Activated CD4-positive, alpha-beta T cell treated with anti-CD3 and anti-CD28 coated beads for 1 hour (primary cell): ENCODE results near the gene PGAP1.
A peak's percentile ranks its signal among the peaks of the same experiment; 100 is the strongest.

Experiments
- DNase-seq: peaks from one replicate; pipeline ENCODE4 v3.0.0-alpha.2; 2020

PGAP1 gene, protein sequence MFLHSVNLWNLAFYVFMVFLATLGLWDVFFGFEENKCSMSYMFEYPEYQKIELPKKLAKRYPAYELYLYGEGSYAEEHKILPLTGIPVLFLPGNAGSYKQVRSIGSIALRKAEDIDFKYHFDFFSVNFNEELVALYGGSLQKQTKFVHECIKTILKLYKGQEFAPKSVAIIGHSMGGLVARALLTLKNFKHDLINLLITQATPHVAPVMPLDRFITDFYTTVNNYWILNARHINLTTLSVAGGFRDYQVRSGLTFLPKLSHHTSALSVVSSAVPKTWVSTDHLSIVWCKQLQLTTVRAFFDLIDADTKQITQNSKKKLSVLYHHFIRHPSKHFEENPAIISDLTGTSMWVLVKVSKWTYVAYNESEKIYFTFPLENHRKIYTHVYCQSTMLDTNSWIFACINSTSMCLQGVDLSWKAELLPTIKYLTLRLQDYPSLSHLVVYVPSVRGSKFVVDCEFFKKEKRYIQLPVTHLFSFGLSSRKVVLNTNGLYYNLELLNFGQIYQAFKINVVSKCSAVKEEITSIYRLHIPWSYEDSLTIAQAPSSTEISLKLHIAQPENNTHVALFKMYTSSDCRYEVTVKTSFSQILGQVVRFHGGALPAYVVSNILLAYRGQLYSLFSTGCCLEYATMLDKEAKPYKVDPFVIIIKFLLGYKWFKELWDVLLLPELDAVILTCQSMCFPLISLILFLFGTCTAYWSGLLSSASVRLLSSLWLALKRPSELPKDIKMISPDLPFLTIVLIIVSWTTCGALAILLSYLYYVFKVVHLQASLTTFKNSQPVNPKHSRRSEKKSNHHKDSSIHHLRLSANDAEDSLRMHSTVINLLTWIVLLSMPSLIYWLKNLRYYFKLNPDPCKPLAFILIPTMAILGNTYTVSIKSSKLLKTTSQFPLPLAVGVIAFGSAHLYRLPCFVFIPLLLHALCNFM

GRCh38 chr2:196926562-196927375 is at the start of gene PGAP1:
PGAP1 (minus strand) TSS chr2:196926707; CDS start chr2:196926616, 91 bp downstream.
- peak; percentile 73 for DNase-seq

DNA sequence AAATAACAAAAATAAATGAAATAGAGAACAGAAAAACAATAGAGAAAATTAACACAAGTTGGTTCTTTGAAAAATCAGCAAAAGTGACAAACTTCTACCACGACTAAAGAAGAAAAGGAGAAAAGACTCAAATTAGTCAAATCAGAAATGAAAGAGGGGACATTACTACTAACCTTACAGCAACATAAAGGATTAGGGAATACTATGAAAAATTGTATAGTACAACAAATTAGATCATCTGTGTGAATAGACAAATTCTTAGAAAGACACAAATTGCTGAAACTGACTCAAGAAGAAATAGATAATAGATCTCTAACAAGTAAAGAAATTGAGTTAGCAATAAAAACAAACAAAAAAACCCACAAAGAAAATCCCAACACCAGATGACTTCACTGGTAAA is 48.5 kb upstream of the PGAP1 start:
- DNase-seq = no peak

- no peak for DNase-seq
These were observed 45.2 kb upstream of the PGAP1 start for GRCh38 chr2:196971574-196972279.

DNA sequence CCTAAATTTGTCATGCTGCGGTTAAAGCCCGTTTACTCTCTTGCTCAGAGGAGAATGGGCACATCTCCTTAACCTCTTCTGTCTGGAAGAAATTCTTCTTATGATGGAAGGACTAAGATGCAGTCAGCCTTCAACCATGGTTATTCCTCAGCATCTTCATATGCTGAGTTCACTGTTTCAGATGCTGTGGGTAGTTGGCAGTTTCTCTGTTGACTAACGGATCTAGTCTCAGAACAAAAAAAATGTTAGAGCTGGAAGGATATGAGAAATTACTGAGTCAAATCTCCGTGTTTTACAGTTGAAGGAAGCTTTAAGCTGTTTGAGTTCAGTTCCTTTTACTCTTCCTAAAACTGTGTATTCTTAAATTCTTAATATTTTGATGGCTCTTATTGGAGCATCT is 43.6 kb upstream of the PGAP1 start:
- no peak for DNase-seq

GRCh38 chr2:196968516-196968915 is 42.0 kb upstream of the PGAP1 start:
- no peak for DNase-seq

DNA sequence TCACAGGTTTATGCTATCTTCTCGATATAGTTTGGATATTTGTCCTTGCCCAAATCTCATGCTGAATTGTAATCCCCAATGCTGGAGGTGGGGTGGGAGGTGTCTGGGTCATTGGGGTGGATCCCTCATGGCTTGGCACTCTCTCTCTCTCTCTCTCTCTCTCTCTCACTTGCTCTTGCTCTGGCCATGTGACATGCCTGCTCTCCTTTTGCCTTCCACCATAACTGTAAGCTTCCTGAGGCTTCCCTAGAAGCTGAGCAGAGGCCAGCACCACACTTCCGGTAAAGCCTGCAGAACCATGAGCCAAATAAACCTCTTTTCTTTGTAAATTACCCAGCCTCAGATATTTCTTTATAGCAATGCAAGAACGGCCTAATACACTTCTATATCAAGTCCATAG is 41.3 kb upstream of the PGAP1 start:
- DNase-seq = no peak

GRCh38 chr2:196967116-196967515 is 40.6 kb upstream of the PGAP1 start:
- DNase-seq = no peak

- no peak for DNase-seq
These were observed 39.6 kb upstream of the PGAP1 start for GRCh38 chr2:196966061-196966460.

GRCh38 chr2:196965651-196966050 is 39.1 kb upstream of the PGAP1 start:
- no peak for DNase-seq

GRCh38 chr2:196963961-196964360 is 37.5 kb upstream of the PGAP1 start:
- no peak for DNase-seq

GRCh38 chr2:196963043-196963442 is 36.5 kb upstream of the PGAP1 start:
- DNase-seq = no peak

- no peak for DNase-seq
These were observed 35.8 kb upstream of the PGAP1 start for GRCh38 chr2:196962325-196962724.

DNA sequence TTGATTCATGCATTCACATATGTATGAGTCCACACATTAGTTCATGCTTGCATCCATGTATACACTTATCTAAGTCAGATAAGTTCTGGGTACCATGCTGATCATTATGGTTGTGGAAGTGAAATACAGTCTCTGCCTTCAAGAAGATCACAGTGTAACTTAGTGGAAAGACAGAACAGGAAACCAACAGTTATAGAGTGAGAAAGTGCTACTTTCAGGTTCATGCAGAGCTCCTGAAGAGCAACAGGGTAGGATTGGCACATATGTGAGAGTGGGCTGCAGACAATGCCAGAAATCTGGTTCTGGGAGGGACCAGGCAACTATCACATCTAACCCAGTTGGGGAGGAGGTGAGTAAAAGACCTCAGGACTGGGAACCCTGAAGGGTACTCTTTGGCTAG is 35.4 kb upstream of the PGAP1 start:
- no peak for DNase-seq

DNA sequence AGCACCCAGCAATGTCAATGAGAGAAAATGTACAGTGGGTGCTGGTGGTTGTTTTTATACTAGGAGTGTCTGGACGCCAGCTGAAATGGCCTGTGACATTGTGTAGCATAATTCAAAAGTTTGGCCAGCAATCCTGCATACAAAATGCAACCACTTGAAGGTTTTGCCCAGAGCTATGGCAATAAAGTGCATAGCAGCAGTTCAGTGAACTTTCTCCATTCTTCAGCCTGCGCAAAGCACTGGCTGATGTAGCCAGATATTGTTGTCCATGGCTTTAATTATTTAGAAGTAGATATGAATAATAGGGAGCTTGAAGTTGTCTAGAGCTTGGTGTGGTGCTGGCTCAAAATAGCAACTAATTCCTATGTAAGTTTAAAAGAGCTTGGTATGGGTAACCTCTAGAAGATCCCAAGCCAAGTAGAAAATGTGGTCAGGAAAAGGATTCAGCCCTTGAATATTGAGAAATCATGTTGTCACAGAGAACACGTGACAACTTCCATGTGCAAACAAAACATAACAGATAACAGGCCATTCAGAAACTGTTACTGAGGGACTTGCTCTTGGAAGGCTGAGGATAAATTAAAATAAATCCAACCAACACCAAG is 33.3 kb upstream of the PGAP1 start:
- no peak for DNase-seq

DNA sequence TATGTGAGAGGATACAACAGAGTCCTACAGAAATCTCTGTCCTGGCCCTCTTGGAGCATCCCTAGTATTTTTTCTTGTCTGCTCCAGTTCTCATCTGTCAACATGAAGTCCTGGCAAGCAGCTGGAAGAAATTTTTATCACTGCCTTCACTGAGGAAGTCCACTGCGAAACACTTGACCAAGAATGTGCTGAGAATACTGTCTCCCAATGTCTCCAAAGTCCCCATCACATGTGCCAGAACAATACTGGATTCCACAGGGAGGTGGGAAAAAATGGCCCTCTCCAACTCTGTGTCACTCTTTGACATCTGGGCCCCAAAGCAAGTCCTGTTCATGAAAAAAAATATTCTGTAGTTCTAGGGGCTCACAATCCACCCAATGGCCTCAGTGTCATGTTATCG is 32.8 kb upstream of the PGAP1 start:
- no peak for DNase-seq

DNA sequence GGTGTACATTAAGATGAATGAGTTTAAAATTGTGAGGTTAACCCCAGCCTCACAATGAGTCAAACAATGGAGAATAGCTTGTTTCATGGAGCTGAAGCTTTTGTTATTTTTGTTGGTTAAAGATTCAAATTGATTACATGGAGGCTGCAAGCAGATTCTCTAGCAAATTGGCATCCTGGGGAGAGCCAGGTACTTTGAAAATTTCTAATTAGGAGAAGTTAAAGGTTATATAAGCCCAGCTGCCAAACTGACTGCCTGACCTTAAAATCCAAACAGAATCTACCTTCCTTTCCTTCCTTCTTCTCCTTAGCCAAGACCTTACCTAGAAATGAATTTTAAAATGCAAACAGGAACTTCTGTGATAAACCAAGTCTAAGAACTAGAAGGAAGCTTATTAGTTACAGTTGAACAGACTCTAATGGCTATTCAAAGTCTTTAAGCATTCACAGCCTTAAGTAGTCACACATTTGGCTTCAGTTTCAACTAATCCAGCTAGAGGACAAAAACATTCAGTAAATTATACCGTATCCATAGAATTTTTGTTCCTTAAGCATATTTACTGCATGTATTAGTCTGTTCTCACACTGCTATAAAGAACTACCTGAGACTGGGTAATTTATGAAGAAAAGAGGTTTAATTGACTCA is 31.5 kb upstream of the PGAP1 start:
- DNase-seq = no peak

DNA sequence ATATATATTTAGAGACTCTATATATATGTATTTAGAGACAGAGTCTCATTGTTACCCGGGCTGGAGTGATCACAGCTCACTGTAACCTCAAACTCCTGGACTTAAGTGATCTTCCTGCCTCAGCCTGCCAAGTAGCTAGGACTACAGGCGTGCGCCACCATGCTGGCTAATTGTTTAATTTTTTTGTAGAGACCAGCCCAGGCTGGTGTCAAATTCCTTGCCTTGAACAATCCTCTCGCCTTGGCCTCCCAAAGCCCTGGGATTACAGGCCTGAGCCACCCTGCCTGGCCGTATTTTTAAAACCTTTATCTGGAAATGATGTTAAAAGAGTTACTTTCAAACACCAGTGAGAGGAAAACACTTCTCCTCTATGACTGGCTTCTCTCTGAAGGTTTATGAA is 30.9 kb upstream of the PGAP1 start:
- no peak for DNase-seq

- DNase-seq = no peak
These were observed 29.6 kb upstream of the PGAP1 start for GRCh38 chr2:196956069-196956468.

DNA sequence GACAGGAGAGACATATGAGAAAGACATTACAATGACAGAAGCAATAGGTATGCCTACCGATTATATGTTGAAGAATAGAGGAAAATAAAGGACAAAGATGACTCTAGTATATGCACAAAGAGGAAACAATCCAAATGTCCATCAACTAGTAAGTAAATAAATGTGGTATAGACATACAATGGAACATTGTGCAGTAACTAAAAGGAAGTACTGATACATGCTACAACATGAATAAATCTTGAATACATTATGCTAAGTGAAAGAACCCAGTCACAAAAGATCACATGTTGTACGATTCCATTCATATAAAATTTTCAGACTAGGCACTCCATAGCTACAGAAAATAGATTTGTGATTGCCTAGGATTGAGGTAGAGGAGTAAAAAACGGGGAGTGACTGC is 28.5 kb upstream of the PGAP1 start:
- DNase-seq = no peak

DNA sequence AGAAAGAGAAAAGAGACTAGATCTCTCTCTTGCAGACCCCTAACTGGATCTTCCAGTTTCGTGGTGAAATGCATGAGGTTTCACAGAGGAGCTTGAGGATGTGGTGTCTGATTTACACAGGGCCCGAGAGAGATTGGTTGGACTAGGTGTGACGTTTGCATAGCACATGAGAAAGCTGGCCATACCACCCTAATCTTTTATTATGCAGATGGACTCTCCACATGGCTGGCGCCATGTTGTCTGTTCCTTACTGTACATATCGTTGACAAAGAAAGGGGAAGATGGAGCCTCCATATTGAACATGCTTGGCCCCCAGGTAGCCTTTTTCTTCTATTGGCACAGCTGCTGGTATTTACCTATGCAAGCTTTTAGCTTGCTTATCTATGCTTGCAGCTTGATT is 27.5 kb upstream of the PGAP1 start:
- DNase-seq = no peak

DNA sequence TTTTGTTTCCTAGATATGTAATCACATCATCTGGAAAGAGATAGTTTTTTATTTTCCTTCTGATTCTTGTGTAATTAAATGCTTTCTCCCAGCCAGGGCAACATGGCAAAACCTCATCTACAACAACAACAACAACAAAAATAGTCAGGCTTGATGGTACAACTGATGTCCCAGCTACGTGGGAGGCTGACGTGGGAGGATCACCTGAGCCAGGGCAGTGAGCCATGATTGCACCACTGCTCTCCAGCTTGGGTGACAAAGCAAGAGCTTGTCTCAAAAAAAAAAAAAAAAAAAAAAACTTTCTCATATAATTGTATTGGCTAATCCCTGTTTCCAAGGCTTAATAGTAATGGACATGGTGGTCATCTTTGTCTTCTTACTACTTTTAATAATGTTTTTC is 26.4 kb upstream of the PGAP1 start:
- DNase-seq = no peak

- DNase-seq = no peak
These were observed 25.5 kb upstream of the PGAP1 start for GRCh38 chr2:196951973-196952372.
